Stimulated activated CD8-positive, alpha-beta memory T cell treated with anti-CD3 and anti-CD28 coated beads, Interleukin-15, amount 100 ng/mL, for 48 hours (primary cell): ENCODE data around the gene ISLR2.

Experiments
- DNase-seq, 2 donors: peaks; one replicate each; pipeline ENCODE4 v3.0.0-alpha.2; 2020; ENCODE audit warnings: low read depth in 2 of 2

ISLR2 gene

GRCh38 chr15:74128785-74129585, 1.4 kb upstream of the ISLR2 start:
- no peak for DNase-seq

- DNase-seq = no peak
Observed at GRCh38 chr15:74129586-74130154, 716 bp upstream of the ISLR2 start.

GRCh38 chr15:74130849-74131627, 652 bp downstream of the ISLR2 start:
- no peak for DNase-seq

DNA sequence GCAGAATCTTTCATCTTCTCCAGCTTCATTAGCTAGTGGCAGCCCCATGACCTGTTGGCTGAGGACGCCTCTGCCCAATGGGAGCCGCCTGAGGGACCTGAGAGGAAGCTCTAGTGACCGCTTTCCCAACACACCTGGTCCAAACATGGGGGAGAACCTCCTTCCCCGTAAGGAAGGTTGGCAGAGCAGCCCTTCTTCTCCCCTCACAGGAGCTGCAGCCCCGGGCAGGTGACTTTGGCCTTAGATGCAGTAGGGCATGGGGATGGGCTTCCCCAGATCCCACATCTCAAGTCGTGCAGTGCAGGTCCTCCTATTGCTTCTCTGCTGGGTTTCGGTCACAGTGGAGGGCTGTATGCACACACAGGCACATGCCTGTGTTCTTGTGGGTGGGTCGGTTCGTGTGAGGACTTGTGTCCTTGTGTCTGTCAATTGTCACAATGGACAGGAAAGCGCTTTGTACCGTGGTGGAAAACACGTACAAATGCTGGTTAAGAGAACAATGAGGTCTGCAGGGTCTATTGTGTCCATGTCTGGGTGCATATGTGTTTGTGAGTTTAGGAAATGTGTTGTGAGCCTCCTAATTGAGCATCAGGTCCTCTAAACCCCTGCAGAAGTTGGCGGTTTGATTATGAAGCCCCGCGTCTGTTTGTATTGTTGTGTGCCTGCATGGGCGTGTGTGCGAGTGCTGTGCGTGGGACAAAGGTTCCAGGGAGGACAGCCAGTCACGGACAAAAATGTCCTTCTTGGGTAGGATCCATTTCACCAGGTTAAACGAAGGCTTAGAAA, 1.4 kb downstream of the ISLR2 start:
- no peak for DNase-seq

DNA sequence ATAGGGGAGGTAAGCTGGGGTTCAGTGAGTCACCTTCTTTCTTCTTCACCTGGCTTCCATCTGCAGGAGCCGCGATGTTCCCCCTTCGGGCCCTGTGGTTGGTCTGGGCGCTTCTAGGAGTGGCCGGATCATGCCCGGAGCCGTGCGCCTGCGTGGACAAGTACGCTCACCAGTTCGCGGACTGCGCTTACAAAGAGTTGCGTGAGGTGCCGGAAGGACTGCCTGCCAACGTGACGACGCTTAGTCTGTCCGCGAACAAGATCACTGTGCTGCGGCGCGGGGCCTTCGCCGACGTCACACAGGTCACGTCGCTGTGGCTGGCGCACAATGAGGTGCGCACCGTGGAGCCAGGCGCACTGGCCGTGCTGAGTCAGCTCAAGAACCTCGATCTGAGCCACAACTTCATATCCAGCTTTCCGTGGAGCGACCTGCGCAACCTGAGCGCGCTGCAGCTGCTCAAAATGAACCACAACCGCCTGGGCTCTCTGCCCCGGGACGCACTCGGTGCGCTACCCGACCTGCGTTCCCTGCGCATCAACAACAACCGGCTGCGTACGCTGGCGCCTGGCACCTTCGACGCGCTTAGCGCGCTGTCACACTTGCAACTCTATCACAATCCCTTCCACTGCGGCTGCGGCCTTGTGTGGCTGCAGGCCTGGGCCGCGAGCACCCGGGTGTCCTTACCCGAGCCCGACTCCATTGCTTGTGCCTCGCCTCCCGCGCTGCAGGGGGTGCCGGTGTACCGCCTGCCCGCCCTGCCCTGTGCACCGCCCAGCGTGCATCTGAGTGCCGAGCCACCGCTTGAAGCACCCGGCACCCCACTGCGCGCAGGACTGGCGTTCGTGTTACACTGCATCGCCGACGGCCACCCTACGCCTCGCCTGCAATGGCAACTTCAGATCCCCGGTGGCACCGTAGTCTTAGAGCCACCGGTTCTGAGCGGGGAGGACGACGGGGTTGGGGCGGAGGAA, 2.6 kb downstream of the ISLR2 start:
- no peak for DNase-seq

GRCh38 chr15:74133694-74134386, 3.5 kb downstream of the ISLR2 start:
- DNase-seq = no peak

DNA sequence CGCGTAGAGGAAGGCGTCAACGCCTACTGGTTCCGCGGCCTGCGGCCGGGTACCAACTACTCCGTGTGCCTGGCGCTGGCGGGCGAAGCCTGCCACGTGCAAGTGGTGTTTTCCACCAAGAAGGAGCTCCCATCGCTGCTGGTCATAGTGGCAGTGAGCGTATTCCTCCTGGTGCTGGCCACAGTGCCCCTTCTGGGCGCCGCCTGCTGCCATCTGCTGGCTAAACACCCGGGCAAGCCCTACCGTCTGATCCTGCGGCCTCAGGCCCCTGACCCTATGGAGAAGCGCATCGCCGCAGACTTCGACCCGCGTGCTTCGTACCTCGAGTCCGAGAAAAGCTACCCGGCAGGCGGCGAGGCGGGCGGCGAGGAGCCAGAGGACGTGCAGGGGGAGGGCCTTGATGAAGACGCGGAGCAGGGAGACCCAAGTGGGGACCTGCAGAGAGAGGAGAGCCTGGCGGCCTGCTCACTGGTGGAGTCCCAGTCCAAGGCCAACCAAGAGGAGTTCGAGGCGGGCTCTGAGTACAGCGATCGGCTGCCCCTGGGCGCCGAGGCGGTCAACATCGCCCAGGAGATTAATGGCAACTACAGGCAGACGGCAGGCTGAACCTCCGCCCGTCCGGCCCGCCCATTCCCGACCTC, 4.1 kb downstream of the ISLR2 start:
- no peak for DNase-seq

DNA sequence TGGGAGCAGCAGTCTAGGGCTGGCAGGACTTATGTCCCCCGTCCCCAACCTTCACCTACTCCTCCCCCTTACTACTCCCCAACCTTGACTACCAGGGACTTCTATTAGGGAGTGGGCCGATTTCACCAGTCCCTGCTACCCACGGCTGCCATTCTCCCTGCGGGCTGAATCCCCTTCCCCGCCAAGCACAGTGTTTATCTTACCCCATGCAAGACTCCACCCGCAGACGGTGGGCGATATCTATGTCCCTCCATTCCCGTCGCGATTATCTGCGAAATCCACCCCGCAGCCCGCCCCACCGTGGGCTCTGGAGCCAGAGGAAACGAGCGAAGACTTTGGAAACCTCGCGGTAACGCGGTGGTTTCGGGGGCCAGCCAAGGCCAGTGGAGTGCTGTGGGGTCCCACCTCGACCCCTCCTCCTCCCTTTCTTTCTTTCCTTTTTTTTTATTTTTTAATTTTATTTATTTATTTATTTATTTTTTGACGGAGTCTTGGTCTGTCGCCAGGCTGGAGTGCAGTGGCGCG, 4.7 kb downstream of the ISLR2 start:
- DNase-seq = no peak

GRCh38 chr15:74136540-74136813, 6.1 kb downstream of the ISLR2 start:
- no peak for DNase-seq

DNA sequence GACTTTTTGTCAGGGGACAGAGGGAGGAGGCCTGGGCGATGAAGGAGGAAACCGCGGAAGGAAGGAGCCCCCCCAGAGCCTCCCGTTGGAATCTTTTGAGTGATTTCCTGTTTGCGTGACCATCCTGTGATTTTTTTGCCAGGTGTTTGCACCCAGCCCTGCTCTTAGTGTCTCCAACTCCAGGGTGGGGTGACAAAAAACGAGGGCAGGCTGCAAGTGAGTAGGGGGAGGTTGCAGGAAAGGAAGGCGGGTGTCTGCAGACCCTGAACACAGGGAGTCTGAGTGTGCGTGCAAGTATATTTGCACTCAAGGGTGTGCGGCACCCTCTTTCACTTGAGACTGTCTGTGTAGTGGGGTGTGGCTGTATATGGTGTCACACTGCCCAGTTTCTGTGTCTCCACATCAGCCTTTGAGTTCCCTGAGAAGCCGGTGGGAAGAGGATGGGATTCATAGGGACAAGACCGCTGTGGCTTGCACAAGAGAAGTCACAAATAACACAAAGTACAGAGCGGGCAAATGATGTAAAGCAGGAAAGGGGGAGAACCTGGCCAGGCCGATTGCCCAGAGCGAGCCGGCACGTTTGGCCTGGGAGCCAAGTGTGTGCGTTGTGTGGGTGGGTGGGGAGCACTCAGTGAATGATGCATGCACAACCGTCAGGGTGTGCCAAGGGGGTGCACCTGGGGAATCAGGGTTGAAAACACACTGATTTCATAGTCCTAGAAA, 6.6 kb downstream of the ISLR2 start:
- no peak for DNase-seq

GRCh38 chr15:74137537-74137894, 7.1 kb downstream of the ISLR2 start:
- no peak for DNase-seq

DNA sequence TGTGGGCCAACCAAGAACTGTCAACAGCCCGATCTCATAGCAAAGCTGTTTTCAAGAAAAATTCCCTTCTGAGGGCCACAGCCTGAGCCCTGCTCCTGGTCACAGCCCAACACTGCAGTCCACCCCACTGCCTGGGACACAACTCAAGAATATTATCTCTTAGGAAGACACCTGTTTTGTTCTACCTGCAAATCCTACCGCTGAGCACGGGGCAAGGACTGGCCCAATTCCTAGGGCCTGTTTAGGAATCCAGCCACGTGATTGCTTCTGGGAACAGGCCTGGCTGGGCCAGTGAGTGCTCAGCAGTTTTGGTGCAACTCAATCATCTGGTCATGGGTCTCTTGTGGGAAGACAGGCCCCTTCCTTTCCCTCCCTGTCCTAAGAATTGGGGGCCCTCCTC, 8.3 kb downstream of the ISLR2 start:
- no peak for DNase-seq

GRCh38 chr15:74141591-74141990, 11.2 kb downstream of the ISLR2 start:
- no peak for DNase-seq

DNA sequence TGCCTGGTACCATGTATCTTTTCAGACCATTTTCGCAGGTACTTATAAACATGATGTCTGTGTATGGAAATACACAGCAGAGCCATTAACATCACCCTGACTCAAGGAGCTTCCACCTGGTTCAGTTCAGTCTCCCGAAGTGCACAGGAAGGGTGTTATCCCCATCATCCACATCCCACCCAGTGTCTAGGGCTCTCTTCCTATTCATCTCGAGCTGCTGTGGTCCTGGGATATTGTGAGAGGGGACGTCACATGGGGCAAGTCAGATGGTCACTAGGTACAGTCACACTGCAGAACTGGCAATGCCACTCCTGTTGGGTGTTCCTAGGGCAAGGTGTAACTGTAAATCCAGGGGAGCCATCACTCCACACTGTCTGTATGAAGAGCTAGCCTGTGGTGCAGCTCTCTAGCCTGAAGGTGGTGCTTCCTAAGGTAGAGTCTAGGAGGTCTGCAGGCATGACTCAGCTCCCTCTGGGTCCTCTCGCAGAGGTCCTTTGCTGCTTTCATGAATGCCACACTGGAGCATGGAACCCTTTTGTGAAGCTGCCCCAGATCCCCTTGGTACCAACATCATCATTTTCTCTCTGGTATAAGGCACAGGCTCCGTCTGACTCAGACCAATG, 13.9 kb downstream of the ISLR2 start:
- no peak for DNase-seq

DNA sequence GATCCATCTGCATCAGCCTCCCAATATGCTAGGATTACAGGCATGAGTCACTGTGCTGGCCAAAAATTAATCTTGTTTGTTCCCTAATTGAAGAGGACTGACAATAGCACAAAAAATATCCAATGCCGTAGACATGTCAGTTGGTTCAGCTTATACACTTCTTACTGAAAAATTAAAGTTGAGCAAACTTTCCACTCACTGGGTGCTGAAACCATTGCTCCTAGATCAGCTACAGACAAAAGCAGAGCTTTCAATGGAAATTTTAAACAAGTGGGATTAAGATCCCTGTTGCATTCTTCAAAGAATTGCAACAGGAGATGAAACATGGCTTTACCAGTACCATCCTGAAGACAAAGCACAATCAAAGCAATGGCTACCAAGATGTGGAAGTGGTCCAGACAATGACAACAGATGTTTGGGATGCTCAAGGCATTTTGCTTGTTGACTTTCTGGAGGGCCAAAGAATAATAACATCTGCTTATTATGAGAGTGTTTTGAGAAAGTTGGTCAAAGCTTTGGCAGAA, 16.0 kb downstream of the ISLR2 start:
- DNase-seq = no peak

GRCh38 chr15:74147051-74147450, 16.7 kb downstream of the ISLR2 start:
- no peak for DNase-seq

DNA sequence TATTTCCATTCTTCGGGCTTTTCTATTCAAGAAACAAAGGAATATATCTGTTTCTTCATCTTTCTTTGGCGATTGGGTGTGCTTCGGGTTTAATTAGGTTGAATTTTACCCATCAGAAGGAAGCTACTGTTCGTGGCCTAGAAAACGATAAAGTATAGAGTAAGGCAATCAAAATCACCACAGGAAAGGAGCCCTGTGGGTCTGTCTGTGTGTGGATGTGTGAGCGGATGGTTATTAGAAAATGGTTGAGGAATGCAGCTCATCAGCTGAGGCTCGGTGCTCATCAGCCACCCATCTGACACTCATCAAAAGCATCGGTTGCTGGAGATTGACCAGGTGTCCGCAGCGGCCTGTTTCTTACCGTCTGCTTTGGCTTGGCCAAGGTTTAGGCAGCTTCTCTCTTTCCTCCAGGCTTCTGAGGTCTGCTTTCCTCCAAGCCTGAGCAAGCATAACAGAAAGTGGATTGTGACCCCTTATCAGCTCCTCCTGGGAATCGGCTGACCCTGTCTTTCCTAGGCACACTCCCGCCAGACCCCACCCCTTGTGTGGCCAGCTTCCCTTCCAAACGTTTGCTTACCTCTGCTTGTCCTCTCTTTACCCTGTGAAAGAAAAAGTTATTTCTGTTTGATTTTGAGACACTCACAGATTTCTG, 25.5 kb downstream of the ISLR2 start:
- DNase-seq = no peak
